Osteoblast (primary cell): ENCODE results near the gene CADPS2. TPM values are rescaled to one million over a fixed set of nuclear protein-coding genes. Genes with fewer than 3 reads are reported as not detected.

Experiments
- DNase-seq: peaks from one replicate; pipeline ENCODE4 v3.0.0; 2011; ENCODE audit warnings: low spot score, mixed read lengths; ENCODE audit not compliant: insufficient read length; ENCODE audit errors: missing footprints
- H2AFZ ChIP-seq: 2 replicates; pipeline ENCODE4 v1.6.0; 2011; ENCODE audit warnings: mild to moderate bottlenecking, low read length
- H3K27ac ChIP-seq: 2 replicates; pipeline ENCODE4 v1.5.1; 2011; ENCODE audit warnings: mild to moderate bottlenecking, low read depth, low read length, moderate library complexity
- H3K27me3 ChIP-seq: 2 replicates; pipeline ENCODE4 v1.6.0; 2012; ENCODE audit warnings: mild to moderate bottlenecking, control low read depth, inconsistent platforms, low read length, moderate library complexity; ENCODE audit not compliant: insufficient read depth
- H3K36me3 ChIP-seq: 2 replicates; pipeline ENCODE4 v1.5.1; 2011; ENCODE audit warnings: mild to moderate bottlenecking, low read length, control low read depth, moderate library complexity; ENCODE audit not compliant: insufficient read depth
- H3K4me1 ChIP-seq: 2 replicates; pipeline ENCODE4 v1.5.1; 2011; ENCODE audit warnings: mild to moderate bottlenecking, low read length, control low read depth, moderate library complexity; ENCODE audit not compliant: insufficient read depth
- H3K4me2 ChIP-seq: 2 replicates; pipeline ENCODE4 v1.6.0; 2011; ENCODE audit warnings: mild to moderate bottlenecking, low read length; ENCODE audit not compliant: insufficient read depth
- H3K4me3 ChIP-seq: fragments of 200-600 bp; sonication (generic); 3 replicates; pipeline ENCODE4 v1.5.1; 2012; ENCODE audit warnings: mild to moderate bottlenecking, low read length, inconsistent platforms; ENCODE audit not compliant: insufficient read depth
- H3K79me2 ChIP-seq: 2 replicates; pipeline ENCODE4 v1.6.0; 2012; ENCODE audit warnings: mild to moderate bottlenecking, low read length, control low read depth, inconsistent platforms; ENCODE audit not compliant: insufficient read depth
- H3K9me3 ChIP-seq: 2 replicates; pipeline ENCODE4 v1.5.1; 2011; ENCODE audit warnings: low read depth, low read length, control low read depth
- H4K20me1 ChIP-seq: 2 replicates; pipeline ENCODE4 v1.6.0; 2012; ENCODE audit warnings: mild to moderate bottlenecking, low read length, control low read depth; ENCODE audit not compliant: insufficient read depth
- total RNA-seq: library from RNA; depleted of rRNA; stranded (reverse); fragments of >200 nt; gene quantifications from 2 replicates; pipeline ENCODE4 v1.2.3, GENCODE V29; 2012
- TF ChIP-seq, protein P1 (sequence below): IDR thresholded peaks from 2 replicates; pipeline ENCODE4 v1.5.1; 2011; ENCODE audit warnings: mild to moderate bottlenecking, low read depth, low read length, moderate library complexity; ENCODE audit errors: extremely low read depth

CADPS2 gene
- total RNA-seq, 1 donor = 21.7 TPM

GRCh38 chr7:122762071-122762470 lies 124.2 kb downstream of the CADPS2 start:
- DNase-seq = no peak
- H4K20me1 ChIP-seq = no peaks in the 10 kb centered on the region
- no peaks in the 10 kb centered on the region for H3K36me3 ChIP-seq
- H3K4me2 ChIP-seq = no peak overlapping the region
- no peaks in the 10 kb centered on the region for H3K79me2 ChIP-seq
- H2AFZ ChIP-seq = no peak overlapping the region
- H3K27me3 ChIP-seq = no peaks in the 10 kb centered on the region
- TF ChIP-seq, protein P1, sequence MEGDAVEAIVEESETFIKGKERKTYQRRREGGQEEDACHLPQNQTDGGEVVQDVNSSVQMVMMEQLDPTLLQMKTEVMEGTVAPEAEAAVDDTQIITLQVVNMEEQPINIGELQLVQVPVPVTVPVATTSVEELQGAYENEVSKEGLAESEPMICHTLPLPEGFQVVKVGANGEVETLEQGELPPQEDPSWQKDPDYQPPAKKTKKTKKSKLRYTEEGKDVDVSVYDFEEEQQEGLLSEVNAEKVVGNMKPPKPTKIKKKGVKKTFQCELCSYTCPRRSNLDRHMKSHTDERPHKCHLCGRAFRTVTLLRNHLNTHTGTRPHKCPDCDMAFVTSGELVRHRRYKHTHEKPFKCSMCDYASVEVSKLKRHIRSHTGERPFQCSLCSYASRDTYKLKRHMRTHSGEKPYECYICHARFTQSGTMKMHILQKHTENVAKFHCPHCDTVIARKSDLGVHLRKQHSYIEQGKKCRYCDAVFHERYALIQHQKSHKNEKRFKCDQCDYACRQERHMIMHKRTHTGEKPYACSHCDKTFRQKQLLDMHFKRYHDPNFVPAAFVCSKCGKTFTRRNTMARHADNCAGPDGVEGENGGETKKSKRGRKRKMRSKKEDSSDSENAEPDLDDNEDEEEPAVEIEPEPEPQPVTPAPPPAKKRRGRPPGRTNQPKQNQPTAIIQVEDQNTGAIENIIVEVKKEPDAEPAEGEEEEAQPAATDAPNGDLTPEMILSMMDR = no peak
- no peaks in the 10 kb centered on the region for H3K4me1 ChIP-seq
- H3K4me3 ChIP-seq = no peak overlapping the region
- no peak overlapping the region for H3K27ac ChIP-seq
- H3K9me3 ChIP-seq = no peaks in the 10 kb centered on the region

- no peaks in the 10 kb centered on the region for H3K36me3 ChIP-seq
- no peaks in the 10 kb centered on the region for H3K4me1 ChIP-seq
- DNase-seq = no peak
- no peak overlapping the region for H3K27ac ChIP-seq
- no peaks in the 10 kb centered on the region for H3K9me3 ChIP-seq
- H4K20me1 ChIP-seq = no peaks in the 10 kb centered on the region
- no peak overlapping the region for H2AFZ ChIP-seq
- H3K4me3 ChIP-seq = no peak overlapping the region
- TF ChIP-seq, protein P1 = no peak
- no peak overlapping the region for H3K4me2 ChIP-seq
- H3K79me2 ChIP-seq = no peaks in the 10 kb centered on the region
- no peaks in the 10 kb centered on the region for H3K27me3 ChIP-seq
Measured at GRCh38 chr7:122758501-122758900, 127.8 kb downstream of the CADPS2 start.

DNA sequence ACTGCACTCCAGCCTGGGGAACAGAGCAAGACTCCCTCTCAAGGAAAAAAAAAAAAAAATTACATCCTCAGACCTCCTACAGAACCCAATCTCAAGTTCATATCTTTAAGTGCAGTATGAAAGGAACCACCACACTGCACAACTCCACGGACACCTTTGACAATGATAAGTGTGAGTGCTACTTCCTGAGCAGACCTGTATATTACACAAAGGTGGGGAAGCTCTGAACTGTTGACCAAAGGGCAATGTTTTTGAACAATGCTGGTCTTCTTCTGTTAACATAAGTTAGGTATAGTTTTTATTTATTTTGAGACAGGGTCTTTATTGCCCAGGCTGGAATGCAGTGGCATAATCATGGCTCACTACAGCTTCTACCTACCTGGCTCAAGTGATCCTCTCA lies 129.4 kb downstream of the CADPS2 start:
- H3K4me1 ChIP-seq = no peaks in the 10 kb centered on the region
- no peaks in the 10 kb centered on the region for H3K27me3 ChIP-seq
- TF ChIP-seq, protein P1 = no peak
- no peaks in the 10 kb centered on the region for H3K36me3 ChIP-seq
- H3K27ac ChIP-seq = no peak overlapping the region
- no peaks in the 10 kb centered on the region for H4K20me1 ChIP-seq
- DNase-seq = no peak
- no peak overlapping the region for H3K4me3 ChIP-seq
- no peak overlapping the region for H3K4me2 ChIP-seq
- no peak overlapping the region for H2AFZ ChIP-seq
- no peaks in the 10 kb centered on the region for H3K79me2 ChIP-seq
- H3K9me3 ChIP-seq = no peaks in the 10 kb centered on the region

GRCh38 chr7:122755696-122756095 lies 130.6 kb downstream of the CADPS2 start:
- no peak for DNase-seq
- no peak overlapping the region for H3K4me2 ChIP-seq
- H3K9me3 ChIP-seq = no peaks in the 10 kb centered on the region
- H3K27ac ChIP-seq = no peak overlapping the region
- H3K4me1 ChIP-seq = no peaks in the 10 kb centered on the region
- no peak overlapping the region for H3K4me3 ChIP-seq
- H3K79me2 ChIP-seq = no peaks in the 10 kb centered on the region
- no peak overlapping the region for H2AFZ ChIP-seq
- no peaks in the 10 kb centered on the region for H4K20me1 ChIP-seq
- TF ChIP-seq, protein P1 = no peak
- H3K27me3 ChIP-seq = no peaks in the 10 kb centered on the region
- no peaks in the 10 kb centered on the region for H3K36me3 ChIP-seq
